Gastrocnemius medialis (tissue), 4 donors: ENCODE data around the gene PRKCE.

Experiments used
- POLR2A ChIP-seq, 2 donors: fragments of 450-650 bp; IDR thresholded peaks; one replicate each; pipeline ENCODE4 v1.6.1; 2017; ENCODE audit warnings: antibody characterized with exemption in 2 of 2, mild to moderate bottlenecking in 2 of 2, moderate library complexity in 2 of 2
- TF ChIP-seq, protein P1 (sequence below), 5 experiments: fragments of 450-650 bp in 3 of 5; fragments of 200-600 bp in 2 of 5; sonication (generic) in 2 of 5; IDR thresholded peaks in 4 of 5; conservative IDR thresholded peaks in 1 of 5; 1 replicate in 4 of 5; 2 replicates in 1 of 5; pipeline ENCODE4 v1.5.1; 2016 to 2019; ENCODE audit warnings: antibody characterized with exemption in 5 of 5, mild to moderate bottlenecking in 3 of 5, moderate library complexity in 3 of 5

DNA sequence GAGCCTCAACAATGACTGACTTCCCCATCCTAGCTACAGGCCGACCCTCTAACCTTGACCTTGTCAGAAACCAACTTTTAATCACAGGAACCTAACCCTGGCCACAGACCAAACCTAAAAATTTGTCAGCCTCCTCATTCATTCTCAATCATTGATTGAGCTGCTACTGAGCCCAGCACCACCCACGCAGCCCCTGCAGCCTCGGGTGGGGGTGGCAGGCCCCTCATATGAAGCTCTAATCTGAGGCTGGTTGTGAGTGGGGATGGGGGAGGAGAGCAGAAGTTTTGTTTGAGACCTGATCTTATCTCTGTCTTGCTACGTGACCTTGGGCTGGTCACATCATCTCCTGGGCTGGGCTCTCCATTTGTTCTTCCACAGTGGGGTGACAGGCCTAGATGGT lies 546.2 kb downstream of the PRKCE start:
- TF ChIP-seq, protein P1, sequence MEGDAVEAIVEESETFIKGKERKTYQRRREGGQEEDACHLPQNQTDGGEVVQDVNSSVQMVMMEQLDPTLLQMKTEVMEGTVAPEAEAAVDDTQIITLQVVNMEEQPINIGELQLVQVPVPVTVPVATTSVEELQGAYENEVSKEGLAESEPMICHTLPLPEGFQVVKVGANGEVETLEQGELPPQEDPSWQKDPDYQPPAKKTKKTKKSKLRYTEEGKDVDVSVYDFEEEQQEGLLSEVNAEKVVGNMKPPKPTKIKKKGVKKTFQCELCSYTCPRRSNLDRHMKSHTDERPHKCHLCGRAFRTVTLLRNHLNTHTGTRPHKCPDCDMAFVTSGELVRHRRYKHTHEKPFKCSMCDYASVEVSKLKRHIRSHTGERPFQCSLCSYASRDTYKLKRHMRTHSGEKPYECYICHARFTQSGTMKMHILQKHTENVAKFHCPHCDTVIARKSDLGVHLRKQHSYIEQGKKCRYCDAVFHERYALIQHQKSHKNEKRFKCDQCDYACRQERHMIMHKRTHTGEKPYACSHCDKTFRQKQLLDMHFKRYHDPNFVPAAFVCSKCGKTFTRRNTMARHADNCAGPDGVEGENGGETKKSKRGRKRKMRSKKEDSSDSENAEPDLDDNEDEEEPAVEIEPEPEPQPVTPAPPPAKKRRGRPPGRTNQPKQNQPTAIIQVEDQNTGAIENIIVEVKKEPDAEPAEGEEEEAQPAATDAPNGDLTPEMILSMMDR (IDR thresholded peaks at IDR 0.05 in 4 of 5, conservative IDR thresholded peaks at IDR 0.05 in 1 of 5), result no peak
- no peak for TF ChIP-seq POLR2A (IDR thresholded peaks at IDR 0.05)
